Measurements from ENCODE around the gene KCNK2.

KCNK2 gene

DNA sequence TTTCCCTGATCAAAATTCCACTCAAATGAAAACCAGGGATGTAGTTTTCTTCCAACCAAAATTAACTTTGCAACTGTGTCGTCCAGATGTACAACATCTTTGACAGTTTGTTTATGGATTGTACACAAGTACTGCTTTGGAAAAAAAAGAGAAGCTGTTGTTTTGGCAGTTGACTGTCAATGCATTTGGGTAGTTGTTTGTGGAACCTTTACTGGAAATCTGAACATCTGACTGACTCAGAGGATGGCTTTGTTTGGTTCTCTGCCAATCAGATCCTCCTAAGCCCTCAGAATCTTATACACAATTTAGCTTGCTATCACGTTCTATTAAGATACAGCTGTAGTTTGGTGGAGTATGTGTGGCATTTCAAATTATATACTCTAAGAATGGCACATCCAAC is 195.0 kb downstream of the KCNK2 start:
- H3K9ac ChIP-seq (ENCODE audit: low read depth, low read length), result no peak overlapping the region
- H3K4me3 ChIP-seq (ENCODE audit: low read depth in 1 of 2, low read length in 2 of 2), result no peak overlapping the region
- DNase-seq, result no peak
- no peaks in the 10 kb centered on the region for H3K4me1 ChIP-seq (ENCODE audit: insufficient read depth, low read length)
- H3K79me2 ChIP-seq (ENCODE audit: insufficient read depth, low read length), result no peaks in the 10 kb centered on the region
- H3K27ac ChIP-seq (ENCODE audit: low read length), result no peak overlapping the region
- H3K27me3 ChIP-seq (ENCODE audit: insufficient read depth, low read length, poor library complexity), result no peaks in the 10 kb centered on the region
- no peak overlapping the region for H2AFZ ChIP-seq (ENCODE audit: low read depth, low read length)
- ATAC-seq (ENCODE audit: insufficient read depth, low read depth), result no peak
- H4K20me1 ChIP-seq (ENCODE audit: insufficient read depth, low read length), result no peaks in the 10 kb centered on the region
- TF ChIP-seq EZH2 (IDR thresholded peaks at IDR 0.05; ENCODE audit: borderline replicate concordance, low read depth, low read length, severe bottlenecking), result no peak
- TF ChIP-seq, protein P1, sequence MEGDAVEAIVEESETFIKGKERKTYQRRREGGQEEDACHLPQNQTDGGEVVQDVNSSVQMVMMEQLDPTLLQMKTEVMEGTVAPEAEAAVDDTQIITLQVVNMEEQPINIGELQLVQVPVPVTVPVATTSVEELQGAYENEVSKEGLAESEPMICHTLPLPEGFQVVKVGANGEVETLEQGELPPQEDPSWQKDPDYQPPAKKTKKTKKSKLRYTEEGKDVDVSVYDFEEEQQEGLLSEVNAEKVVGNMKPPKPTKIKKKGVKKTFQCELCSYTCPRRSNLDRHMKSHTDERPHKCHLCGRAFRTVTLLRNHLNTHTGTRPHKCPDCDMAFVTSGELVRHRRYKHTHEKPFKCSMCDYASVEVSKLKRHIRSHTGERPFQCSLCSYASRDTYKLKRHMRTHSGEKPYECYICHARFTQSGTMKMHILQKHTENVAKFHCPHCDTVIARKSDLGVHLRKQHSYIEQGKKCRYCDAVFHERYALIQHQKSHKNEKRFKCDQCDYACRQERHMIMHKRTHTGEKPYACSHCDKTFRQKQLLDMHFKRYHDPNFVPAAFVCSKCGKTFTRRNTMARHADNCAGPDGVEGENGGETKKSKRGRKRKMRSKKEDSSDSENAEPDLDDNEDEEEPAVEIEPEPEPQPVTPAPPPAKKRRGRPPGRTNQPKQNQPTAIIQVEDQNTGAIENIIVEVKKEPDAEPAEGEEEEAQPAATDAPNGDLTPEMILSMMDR (IDR thresholded peaks at IDR 0.05; ENCODE audit: borderline replicate concordance, extremely low read depth, low read length, poor library complexity, severe bottlenecking), result no peak
- H3K36me3 ChIP-seq (ENCODE audit: insufficient read depth, low read length), result no peaks in the 10 kb centered on the region
- H3K9me3 ChIP-seq (ENCODE audit: insufficient read depth, low read length, severe bottlenecking), result no peaks in the 10 kb centered on the region
- no peak overlapping the region for H3K4me2 ChIP-seq (ENCODE audit: insufficient read depth, low read length)

- H4K20me1 ChIP-seq (ENCODE audit: insufficient read depth, low read length), result no peaks in the 10 kb centered on the region
- no peak for DNase-seq
- no peak overlapping the region for H2AFZ ChIP-seq (ENCODE audit: low read depth, low read length)
- no peak overlapping the region for H3K4me2 ChIP-seq (ENCODE audit: insufficient read depth, low read length)
- H3K4me3 ChIP-seq (ENCODE audit: low read depth in 1 of 2, low read length in 2 of 2), result no peak overlapping the region
- H3K9ac ChIP-seq (ENCODE audit: low read depth, low read length), result no peak overlapping the region
- no peak for TF ChIP-seq EZH2 (IDR thresholded peaks at IDR 0.05; ENCODE audit: borderline replicate concordance, low read depth, low read length, severe bottlenecking)
- TF ChIP-seq, protein P1 (IDR thresholded peaks at IDR 0.05; ENCODE audit: borderline replicate concordance, extremely low read depth, low read length, poor library complexity, severe bottlenecking), result no peak
- H3K4me1 ChIP-seq (ENCODE audit: insufficient read depth, low read length), result no peaks in the 10 kb centered on the region
- no peaks in the 10 kb centered on the region for H3K79me2 ChIP-seq (ENCODE audit: insufficient read depth, low read length)
- no peak for ATAC-seq (ENCODE audit: insufficient read depth, low read depth)
- no peaks in the 10 kb centered on the region for H3K27me3 ChIP-seq (ENCODE audit: insufficient read depth, low read length, poor library complexity)
- no peaks in the 10 kb centered on the region for H3K9me3 ChIP-seq (ENCODE audit: insufficient read depth, low read length, severe bottlenecking)
- no peaks in the 10 kb centered on the region for H3K36me3 ChIP-seq (ENCODE audit: insufficient read depth, low read length)
- no peak overlapping the region for H3K27ac ChIP-seq (ENCODE audit: low read length)
Measured at GRCh38 chr1:215279682-215280081, 197.1 kb downstream of the KCNK2 start.

GRCh38 chr1:215282557-215282956 is 200.0 kb downstream of the KCNK2 start:
- H3K9ac ChIP-seq (ENCODE audit: low read depth, low read length), result no peak overlapping the region
- H3K4me2 ChIP-seq (ENCODE audit: insufficient read depth, low read length), result no peak overlapping the region
- no peak overlapping the region for H3K4me3 ChIP-seq (ENCODE audit: low read depth in 1 of 2, low read length in 2 of 2)
- H3K36me3 ChIP-seq (ENCODE audit: insufficient read depth, low read length), result no peaks in the 10 kb centered on the region
- no peaks in the 10 kb centered on the region for H3K79me2 ChIP-seq (ENCODE audit: insufficient read depth, low read length)
- no peak for DNase-seq
- H3K27me3 ChIP-seq (ENCODE audit: insufficient read depth, low read length, poor library complexity), result no peaks in the 10 kb centered on the region
- no peaks in the 10 kb centered on the region for H3K4me1 ChIP-seq (ENCODE audit: insufficient read depth, low read length)
- no peak overlapping the region for H2AFZ ChIP-seq (ENCODE audit: low read depth, low read length)
- H3K27ac ChIP-seq (ENCODE audit: low read length), result no peak overlapping the region
- H4K20me1 ChIP-seq (ENCODE audit: insufficient read depth, low read length), result no peaks in the 10 kb centered on the region
- TF ChIP-seq, protein P1 (IDR thresholded peaks at IDR 0.05; ENCODE audit: borderline replicate concordance, extremely low read depth, low read length, poor library complexity, severe bottlenecking), result no peak
- TF ChIP-seq EZH2 (IDR thresholded peaks at IDR 0.05; ENCODE audit: borderline replicate concordance, low read depth, low read length, severe bottlenecking), result no peak
- no peaks in the 10 kb centered on the region for H3K9me3 ChIP-seq (ENCODE audit: insufficient read depth, low read length, severe bottlenecking)
- ATAC-seq (ENCODE audit: insufficient read depth, low read depth), result no peak
